Activated gamma-delta T cell treated with Interleukin-2 at 50 U/mL for 16 hours (primary cell): ENCODE results near the gene PAQR6.
A peak's percentile ranks its signal among the peaks of the same experiment; 100 is the strongest.

Source experiments
- DNase-seq: peaks from one replicate; pipeline ENCODE4 v3.0.0-alpha.2; 2020

The PAQR6 gene

GRCh38 chr1:156262461-156263287 lies 14.8 kb upstream of the PAQR6 start:
- no peak for DNase-seq

DNA sequence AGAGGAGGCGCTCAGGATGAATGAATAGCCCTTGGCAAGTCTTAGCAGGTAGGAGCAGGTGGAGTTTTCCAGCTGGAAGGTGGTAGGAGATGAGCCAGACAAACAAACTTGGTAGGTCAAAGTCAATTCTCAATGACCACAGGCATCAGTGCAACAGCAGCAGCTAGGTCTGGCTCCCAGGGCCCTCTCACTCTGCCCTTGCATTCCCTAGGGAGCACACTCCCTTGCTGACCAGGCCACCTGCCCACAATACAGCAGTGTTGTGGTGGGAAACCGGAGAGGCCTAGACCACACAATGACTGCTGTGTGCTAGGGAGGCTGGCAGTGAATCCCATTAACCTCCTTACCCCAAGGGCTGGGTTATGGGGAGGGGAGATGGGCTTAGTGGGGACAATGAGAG lies 13.0 kb upstream of the PAQR6 start:
- DNase-seq, result no peak

DNA sequence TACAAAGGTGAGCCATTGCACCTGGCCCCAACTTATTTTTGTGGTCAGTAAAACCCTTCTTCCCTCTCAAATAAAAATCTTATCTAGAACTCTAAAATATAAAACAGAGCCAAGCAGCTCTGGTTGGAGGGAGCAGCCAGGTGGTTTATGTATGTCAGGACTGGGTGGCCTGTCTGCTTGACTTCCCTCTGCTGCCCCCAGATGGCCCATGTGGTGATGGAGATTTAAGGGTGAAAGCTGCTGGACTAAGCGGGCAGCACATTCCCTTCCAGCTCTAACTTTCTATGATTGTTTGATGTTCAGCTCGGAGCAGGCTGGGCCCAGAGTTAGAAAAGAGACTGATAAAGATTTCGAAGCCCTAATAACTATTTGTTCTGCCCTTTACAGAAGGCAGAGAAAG lies 11.9 kb upstream of the PAQR6 start:
- no peak for DNase-seq

DNA sequence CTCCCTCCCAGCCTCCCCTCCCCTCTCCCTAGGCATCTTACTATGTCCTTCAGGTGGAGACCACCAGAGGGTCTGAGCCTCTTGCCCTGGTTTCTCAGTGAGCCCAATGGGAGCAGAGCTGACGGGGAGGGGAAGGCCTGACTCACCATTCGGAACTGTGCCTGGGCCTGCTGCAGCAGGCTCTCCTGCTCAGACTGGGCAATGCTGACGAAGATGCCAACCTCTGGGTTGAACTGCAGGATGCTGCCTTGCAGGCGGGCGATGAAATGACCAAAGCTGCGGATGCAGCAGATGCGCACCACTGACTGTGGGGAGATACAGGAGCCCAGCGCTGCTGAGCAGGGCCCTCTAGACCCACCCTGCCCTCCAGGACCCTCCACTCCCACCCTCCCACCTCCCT lies 11.0 kb upstream of the PAQR6 start:
- DNase-seq, result no peak

- no peak for DNase-seq
These were observed 9.9 kb upstream of the PAQR6 start for GRCh38 chr1:156257711-156258110.

DNA sequence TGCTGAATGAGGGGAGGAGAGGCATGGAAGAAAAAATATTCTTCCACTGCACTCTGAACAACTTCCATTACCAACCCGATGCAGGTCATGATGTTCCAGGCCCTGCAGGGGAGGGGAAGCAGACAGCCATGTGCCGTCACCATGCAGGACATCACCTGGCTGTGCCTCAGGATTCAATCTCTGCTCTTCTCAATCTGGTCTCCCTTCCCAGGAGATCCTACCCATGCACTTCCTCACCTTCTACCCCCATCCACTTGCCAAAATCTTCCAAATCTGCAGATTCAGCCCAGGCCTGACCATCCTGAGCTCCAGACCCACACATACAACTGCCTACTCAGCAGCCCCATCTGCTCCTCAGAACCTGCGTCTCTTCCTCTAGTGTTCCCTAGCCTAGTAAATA lies 5.8 kb upstream of the PAQR6 start:
- DNase-seq, result no peak

GRCh38 chr1:156251527-156251926 lies 3.7 kb upstream of the PAQR6 start:
- no peak for DNase-seq

GRCh38 chr1:156249593-156249992 lies 1.7 kb upstream of the PAQR6 start:
- no peak for DNase-seq

- no peak for DNase-seq
These were observed 447 bp upstream of the PAQR6 start for GRCh38 chr1:156248323-156248683.

- no peak for DNase-seq
These were observed 936 bp downstream of the PAQR6 start for GRCh38 chr1:156246781-156247459.

DNA sequence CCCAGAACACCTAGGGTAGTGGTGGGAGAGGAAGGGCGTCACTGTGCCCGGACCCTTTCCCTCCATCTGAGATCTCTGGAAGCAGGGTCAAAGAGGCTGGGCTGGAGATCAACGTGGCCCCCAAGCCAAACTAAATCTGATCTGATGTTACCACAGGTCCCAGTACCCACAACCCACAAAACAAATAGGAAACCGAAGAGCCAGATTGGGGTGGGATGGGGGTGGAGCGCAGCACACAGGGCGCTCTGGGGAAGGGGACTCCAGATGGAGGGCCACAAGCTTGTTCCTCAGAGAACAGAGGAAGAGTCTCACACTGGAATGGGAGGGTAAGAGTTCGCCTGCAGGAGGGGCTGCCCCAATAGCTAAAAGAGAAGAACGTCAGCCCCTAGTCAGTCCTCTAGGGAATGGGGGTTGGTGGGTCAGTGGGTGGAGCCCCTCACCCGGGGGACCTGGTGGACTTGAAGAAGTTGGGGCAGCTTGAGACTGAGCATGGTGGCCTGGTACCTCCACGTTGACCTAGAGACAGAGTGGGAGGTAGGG lies 1.5 kb downstream of the PAQR6 start:
- DNase-seq, result no peak

DNA sequence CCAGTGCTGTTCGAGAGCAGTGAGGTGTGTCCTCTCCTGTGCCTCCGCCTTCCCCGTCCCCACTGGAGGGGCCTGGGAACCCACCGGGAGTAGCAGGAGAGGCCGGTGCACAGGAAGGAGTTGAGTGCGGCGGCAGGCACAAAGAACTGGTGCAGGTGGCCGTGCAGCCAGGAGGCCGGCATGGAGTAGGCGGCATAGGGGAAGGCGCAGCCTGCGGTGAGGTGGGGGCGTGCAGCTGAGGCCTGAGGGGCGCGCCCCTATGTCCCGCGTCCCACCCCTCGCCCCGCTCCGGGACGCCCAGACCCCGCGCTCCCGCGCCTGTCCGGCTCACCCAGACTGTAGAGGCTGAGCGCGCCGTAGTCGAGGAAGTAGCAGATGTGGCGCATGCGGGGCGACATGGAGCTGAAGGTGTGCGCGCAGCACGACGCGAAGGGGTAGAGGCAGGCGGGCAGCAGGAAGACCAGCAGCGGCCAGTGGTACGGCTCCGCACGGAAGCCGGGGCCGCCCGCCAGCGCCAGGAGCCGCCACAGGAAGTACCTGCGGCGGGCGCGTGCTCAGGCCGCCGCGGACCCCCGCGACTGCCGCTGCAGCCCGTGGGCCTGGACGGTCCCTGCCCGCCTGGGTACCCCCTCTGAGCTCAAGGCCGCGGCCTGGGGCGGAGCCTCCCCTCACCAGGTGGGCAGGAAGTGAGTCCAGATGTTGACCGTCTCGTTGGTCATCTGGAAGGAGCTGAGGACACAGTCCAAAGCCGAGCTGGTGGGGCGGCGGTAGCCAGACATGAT lies 2.2 kb downstream of the PAQR6 start:
- DNase-seq, result peak; percentile 34

DNA sequence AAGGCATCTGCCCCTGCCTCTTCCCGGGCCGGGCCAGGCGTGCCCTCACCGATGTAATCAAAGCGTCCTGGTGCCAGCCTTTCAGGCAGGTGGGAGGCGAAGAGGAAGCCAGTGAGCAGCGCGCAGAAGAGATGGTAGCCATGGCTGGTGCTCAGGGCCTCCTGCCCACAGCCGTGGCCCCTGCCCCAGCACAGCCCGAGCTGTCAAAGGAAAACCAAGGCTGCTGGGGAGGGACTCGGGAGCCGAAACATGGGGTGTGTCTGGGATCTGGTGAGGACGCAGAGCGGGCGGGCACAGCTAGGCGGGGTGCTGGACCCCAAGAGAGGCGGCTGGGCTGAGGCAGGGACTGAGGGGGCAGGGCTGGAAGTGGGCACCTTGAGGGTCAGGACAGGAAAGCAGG lies 3.1 kb downstream of the PAQR6 start:
- DNase-seq, result no peak

DNA sequence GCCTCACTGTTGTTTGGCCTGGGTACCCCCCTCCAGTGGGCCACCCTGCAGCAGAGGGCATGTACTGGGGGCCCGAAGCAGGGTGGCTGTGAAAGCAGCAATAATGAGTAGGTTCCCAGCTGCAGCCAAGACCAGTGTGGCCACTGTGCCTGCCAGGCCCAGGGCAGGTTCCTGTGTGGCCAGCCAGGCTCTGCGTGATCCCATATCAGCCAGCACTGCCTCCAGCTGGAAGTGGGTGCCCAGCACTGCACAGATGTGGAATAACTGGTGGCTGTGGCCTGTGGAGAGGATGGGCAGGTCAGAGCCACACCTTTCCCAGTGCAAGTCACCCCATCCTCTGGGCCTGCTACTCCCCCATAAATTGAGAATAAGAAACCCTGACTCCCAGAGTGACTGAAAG lies 3.7 kb downstream of the PAQR6 start:
- no peak for DNase-seq

DNA sequence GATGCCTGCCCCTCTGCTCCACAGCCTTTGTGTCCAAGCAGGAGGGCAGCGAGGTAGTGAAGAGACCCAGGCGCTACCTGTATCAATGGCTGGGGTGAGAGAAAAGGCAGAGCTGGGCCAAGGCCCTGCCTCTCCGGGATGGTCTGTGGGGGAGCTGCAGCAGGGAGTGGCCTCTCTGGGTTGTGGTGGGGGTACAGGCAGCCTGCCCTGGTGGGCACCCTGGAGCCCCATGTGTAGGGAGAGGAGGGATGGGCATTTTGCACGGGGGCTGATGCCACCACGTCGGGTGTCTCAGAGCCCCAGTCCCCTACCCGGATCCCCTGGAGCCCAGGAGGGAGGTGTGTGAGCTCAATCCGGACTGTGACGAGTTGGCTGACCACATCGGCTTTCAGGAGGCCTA lies 5.1 kb downstream of the PAQR6 start:
- no peak for DNase-seq

DNA sequence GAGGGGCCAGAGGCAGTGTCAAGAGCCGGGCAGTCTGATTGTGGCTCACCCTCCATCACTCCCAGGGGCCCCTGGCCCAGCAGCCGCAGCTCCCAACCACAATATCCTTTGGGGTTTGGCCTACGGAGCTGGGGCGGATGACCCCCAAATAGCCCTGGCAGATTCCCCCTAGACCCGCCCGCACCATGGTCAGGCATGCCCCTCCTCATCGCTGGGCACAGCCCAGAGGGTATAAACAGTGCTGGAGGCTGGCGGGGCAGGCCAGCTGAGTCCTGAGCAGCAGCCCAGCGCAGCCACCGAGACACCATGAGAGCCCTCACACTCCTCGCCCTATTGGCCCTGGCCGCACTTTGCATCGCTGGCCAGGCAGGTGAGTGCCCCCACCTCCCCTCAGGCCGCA lies 5.9 kb downstream of the PAQR6 start, which contains the start of gene BGLAP:
Gene BGLAP, plus strand, starts transcription at position 259 of the 400 bp plus-strand sequence. Its CDS starts 48 bp downstream, at position 307.
- no peak for DNase-seq

- DNase-seq, result no peak
These were observed 6.5 kb downstream of the PAQR6 start for GRCh38 chr1:156241311-156241811.

DNA sequence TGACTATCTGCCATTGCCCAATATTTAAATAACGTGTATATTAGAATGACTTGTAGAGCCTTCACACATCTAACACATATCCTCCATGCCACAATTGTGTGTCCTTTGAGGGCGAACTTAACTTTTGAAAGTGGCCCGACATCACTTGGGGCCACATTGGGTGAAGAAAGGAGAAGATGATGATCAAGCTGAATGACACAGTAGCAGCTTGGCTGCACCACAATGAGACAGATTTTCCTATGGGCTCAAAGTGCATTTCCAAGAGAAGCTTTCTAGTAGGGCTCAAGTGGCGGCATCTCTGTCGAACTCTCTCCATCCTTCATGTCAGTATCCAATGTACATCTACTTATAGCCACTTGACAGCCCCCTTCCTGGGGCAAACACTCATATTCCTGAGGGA lies 9.6 kb downstream of the PAQR6 start:
- DNase-seq, result no peak

GRCh38 chr1:156236164-156236563 lies 11.7 kb downstream of the PAQR6 start:
- DNase-seq, result no peak

DNA sequence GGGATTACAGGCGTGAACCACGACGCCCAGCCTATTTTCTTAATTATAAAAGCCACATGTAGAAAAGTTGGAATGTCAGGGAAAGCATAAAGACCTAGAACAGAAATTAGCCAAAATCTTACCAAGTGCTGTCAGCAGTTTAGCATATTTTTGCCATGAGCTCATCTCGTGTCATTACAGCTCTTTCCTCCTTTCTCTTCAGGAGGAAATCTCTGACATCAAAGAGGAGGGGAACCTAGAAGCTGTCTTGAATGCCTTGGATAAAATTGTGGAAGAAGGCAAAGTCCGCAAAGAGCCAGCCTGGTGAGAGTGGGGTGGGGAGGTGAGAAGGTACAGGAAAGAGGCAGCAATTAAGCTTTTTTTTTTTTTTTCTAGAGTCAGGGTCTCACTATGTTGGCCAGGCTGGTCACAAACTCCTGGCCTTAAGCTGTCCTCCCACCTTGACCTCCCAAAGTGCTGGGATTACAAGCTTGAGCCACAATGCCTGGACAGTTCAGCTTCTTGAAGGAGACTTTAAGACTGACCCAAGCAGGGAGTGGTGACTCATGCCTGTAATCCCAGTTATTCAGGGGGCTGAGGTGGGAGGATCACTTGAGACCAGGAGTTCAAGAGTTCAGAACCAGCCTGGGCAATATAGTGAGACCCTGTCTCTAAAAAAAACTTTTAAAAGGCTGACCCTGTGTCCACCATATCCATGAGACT lies 14.3 kb downstream of the PAQR6 start:
- DNase-seq, result no peak

- no peak for DNase-seq
These were observed 15.5 kb downstream of the PAQR6 start for GRCh38 chr1:156232201-156232894.

DNA sequence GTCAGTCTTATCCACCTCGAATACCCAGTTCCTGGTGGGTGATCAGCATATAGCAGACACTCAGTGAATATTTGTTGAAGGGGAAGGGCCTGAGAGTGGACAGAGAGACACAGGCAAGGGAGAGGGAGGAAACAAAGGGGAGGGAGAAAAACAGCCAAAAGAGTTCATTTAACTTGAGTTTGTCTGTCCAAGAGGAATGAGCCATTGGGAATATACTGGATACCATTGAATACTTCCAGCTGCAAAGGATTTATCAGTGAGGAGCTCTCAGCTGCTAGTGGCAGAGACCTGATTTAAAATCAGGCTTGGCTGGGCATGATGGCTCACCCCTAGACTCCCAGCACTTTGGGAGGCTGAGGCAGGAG lies 17.4 kb downstream of the PAQR6 start:
- DNase-seq, result no peak
